ENCODE results near the gene TPD52L2. TPM values are rescaled to one million over a fixed set of nuclear protein-coding genes. Genes with fewer than 3 reads are reported as not detected.

The TPD52L2 gene
- total RNA-seq, 2 experiments from 2014 or later: 43.1 to 44.6 TPM

DNA sequence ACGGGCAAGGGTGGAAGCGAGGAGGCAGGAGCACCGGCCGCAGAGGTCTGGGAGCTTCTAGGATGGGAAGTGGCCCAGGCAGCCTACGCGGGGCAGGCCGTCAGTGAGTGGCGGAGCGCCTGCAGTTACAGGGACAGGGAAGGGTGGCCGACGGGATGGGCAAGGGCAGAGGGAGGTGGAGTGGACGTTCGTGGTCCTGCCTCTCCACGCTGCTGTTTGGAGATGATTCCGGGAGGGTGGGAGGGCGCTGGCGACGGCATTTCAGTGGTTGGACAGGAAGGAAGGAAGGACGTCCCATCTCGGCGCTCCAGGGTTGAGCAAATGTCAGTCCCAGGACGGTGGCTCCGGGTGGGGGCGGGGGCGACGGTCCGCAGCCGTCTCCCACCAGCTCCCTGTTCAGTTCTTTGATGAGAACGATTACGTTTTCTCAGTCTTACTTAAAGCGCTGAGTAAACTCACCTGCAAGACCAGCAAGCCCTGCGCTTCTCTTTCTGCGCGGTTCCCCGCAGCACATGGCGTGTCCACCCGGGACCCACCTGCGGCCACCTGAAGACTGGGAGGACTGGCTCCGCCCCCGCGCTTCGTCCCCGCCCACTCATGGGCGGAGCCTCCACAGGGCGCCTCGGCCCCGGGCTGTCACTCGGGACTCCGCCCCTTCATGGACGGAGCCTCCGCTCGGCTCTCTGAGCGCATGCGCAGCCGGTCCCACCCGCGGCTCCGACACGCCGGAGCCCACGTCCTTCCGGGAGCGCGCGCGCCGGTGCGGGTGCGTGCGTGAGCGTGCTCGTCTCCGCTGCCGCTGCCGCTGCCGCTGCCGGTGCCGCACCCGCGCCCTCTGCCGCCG is 29.5 kb downstream of the TPD52L2 start, which contains the start of gene DNAJC5:
Gene DNAJC5, plus strand, starts transcription at position 769 of the 844 bp plus-strand sequence. CDS start 33,220 bp downstream, outside the sequence.
- Mint-ChIP-seq H3K4me3 (peak within 1 kb of the TSS; percentile 88), H3K9me3 (no peaks in the 10 kb centered on the region), H3K4me1 (ENCODE audit: low read depth) (peaks cover 32% of the 10 kb centered on the region), H3K27ac (peak within 1 kb of the TSS; percentile 95), H3K36me3 (ENCODE audit: low read depth) (peaks cover 28% of the 10 kb centered on the region), H3K27me3 (no peaks in the 10 kb centered on the region)
- CTCF ChIA-PET: interaction anchor here (1.1 to 1.4 kb wide), 2 partner anchors 15 to 79 kb away, joined by 3 to 4 read pairs; no protein-coding TSS in a partner anchor
- ATAC-seq (peak; percentile 96), DNase-seq (peak; percentile 93)
- intact Hi-C loops (cut with micrococcal nuclease): no loop called here
- POLR2A ChIA-PET: interaction anchor here (1.1 to 3.9 kb wide), 5 partner anchors 10 to 69 kb away, joined by 3 to 25 read pairs (median 6); partner anchors contain the start of gene TPD52L2
- TF ChIP-seq, protein P1, sequence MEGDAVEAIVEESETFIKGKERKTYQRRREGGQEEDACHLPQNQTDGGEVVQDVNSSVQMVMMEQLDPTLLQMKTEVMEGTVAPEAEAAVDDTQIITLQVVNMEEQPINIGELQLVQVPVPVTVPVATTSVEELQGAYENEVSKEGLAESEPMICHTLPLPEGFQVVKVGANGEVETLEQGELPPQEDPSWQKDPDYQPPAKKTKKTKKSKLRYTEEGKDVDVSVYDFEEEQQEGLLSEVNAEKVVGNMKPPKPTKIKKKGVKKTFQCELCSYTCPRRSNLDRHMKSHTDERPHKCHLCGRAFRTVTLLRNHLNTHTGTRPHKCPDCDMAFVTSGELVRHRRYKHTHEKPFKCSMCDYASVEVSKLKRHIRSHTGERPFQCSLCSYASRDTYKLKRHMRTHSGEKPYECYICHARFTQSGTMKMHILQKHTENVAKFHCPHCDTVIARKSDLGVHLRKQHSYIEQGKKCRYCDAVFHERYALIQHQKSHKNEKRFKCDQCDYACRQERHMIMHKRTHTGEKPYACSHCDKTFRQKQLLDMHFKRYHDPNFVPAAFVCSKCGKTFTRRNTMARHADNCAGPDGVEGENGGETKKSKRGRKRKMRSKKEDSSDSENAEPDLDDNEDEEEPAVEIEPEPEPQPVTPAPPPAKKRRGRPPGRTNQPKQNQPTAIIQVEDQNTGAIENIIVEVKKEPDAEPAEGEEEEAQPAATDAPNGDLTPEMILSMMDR (IDR thresholded peaks at IDR 0.05): no peak

GRCh38 chr20:63895202-63895951 is 30.3 kb downstream of the TPD52L2 start:
- H3K4me1 Mint-ChIP-seq (ENCODE audit: low read depth): peaks cover 33% of the 10 kb centered on the region
- H3K27me3 Mint-ChIP-seq: no peaks in the 10 kb centered on the region
- ChIA-PET CTCF (interaction anchor here (0.8 to 1.4 kb wide), 6 partner anchors 10 to 398 kb away, joined by 3 to 5 read pairs (median 4); partner anchors contain the start of gene TPD52L2), POLR2A (interaction anchor here (1.0 to 3.9 kb wide), 8 partner anchors 8 to 85 kb away, joined by 3 to 25 read pairs (median 4); partner anchors contain the start of gene TPD52L2)
- ATAC-seq (no peak), DNase-seq (no peak)
- peak overlapping the region; percentile 95 for H3K27ac Mint-ChIP-seq
- peak overlapping the region; percentile 88 for H3K4me3 Mint-ChIP-seq
- peaks cover 22% of the 10 kb centered on the region for H3K36me3 Mint-ChIP-seq (ENCODE audit: low read depth)
- TF ChIP-seq, protein P1 (IDR thresholded peaks at IDR 0.05): no peak
- H3K9me3 Mint-ChIP-seq: no peaks in the 10 kb centered on the region
- intact Hi-C loops (cut with micrococcal nuclease): no loop called here

- TF ChIP-seq, protein P1 (IDR thresholded peaks at IDR 0.05): no peak
- ChIA-PET CTCF (interaction anchor here (0.8 to 1.4 kb wide), 6 partner anchors 10 to 399 kb away, joined by 3 to 5 read pairs (median 4); partner anchors contain the start of gene TPD52L2), POLR2A (interaction anchor here (1.0 to 3.9 kb wide), 5 partner anchors 8 to 84 kb away, joined by 3 to 25 read pairs (median 4); partner anchors contain the start of gene TPD52L2)
- ATAC-seq (no peak), DNase-seq (no peak)
- H3K36me3 Mint-ChIP-seq (ENCODE audit: low read depth): peaks cover 25% of the 10 kb centered on the region
- intact Hi-C loops (cut with micrococcal nuclease): no loop called here
- no peaks in the 10 kb centered on the region for H3K9me3 Mint-ChIP-seq
- peak overlapping the region; percentile 95 for H3K27ac Mint-ChIP-seq
- peaks cover 37% of the 10 kb centered on the region for H3K4me1 Mint-ChIP-seq (ENCODE audit: low read depth)
- H3K27me3 Mint-ChIP-seq: no peaks in the 10 kb centered on the region
- peak overlapping the region; percentile 88 for H3K4me3 Mint-ChIP-seq
Measured at GRCh38 chr20:63895952-63896263, 30.8 kb downstream of the TPD52L2 start.

GRCh38 chr20:63896264-63897105 is 31.4 kb downstream of the TPD52L2 start:
- Mint-ChIP-seq H3K27ac (peak overlapping the region; percentile 95), H3K27me3 (no peaks in the 10 kb centered on the region), H3K4me1 (ENCODE audit: low read depth) (peaks cover 42% of the 10 kb centered on the region), H3K4me3 (peak overlapping the region; percentile 88), H3K9me3 (no peaks in the 10 kb centered on the region), H3K36me3 (ENCODE audit: low read depth) (peaks cover 29% of the 10 kb centered on the region)
- DNase-seq (peak; percentile 54), ATAC-seq (peak; percentile 17)
- intact Hi-C loops (cut with micrococcal nuclease): no loop called here
- ChIA-PET CTCF (interaction anchor here (0.8 to 1.4 kb wide), 5 partner anchors 9 to 399 kb away, joined by 3 to 5 read pairs (median 4); partner anchors contain the start of gene TPD52L2), POLR2A (interaction anchor here (1.0 to 3.9 kb wide), 5 partner anchors 8 to 349 kb away, joined by 3 to 25 read pairs (median 4); partner anchors contain the start of gene TPD52L2)
- TF ChIP-seq, protein P1 (IDR thresholded peaks at IDR 0.05): no peak
